GM19023 (cell line): ENCODE data around the gene CD93.

Experiments
- ATAC-seq: cut with Tn5 transposase; IDR thresholded peaks from one replicate; pipeline ENCODE4 v1.9.1; 2021; ENCODE audit warnings: mild to moderate bottlenecking, moderate library complexity; ENCODE audit not compliant: unreplicated experiment

Gene CD93

GRCh38 chr20:23039136-23039875, 46.8 kb downstream of the CD93 start:
- no peak for ATAC-seq

GRCh38 chr20:23037017-23037481, 49.1 kb downstream of the CD93 start:
- ATAC-seq: no peak

- ATAC-seq: no peak
These were observed 49.8 kb downstream of the CD93 start for GRCh38 chr20:23036371-23036770.

GRCh38 chr20:23035731-23036130, 50.4 kb downstream of the CD93 start:
- ATAC-seq: no peak

- ATAC-seq: no peak
These were observed 51.1 kb downstream of the CD93 start, which contains the start of gene SSTR4 for GRCh38 chr20:23034721-23035671. Gene SSTR4 (plus strand): TSS chr20:23035312. CDS start chr20:23035484, 172 bp downstream.

- no peak for ATAC-seq
These were observed 52.2 kb downstream of the CD93 start for GRCh38 chr20:23033918-23034317.

- ATAC-seq: no peak
These were observed 53.4 kb downstream of the CD93 start for GRCh38 chr20:23032750-23033078.

- no peak for ATAC-seq
These were observed 53.9 kb downstream of the CD93 start for GRCh38 chr20:23032056-23032749.

- no peak for ATAC-seq
These were observed 54.8 kb downstream of the CD93 start for GRCh38 chr20:23031346-23031745.
